Esophagus squamous epithelium (tissue), 4 donors: ENCODE measurements around the gene DAB2IP.

Experiments
- CTCF ChIP-seq, 6 experiments: fragments of 450-650 bp in 4 of 6; fragments of 200-600 bp in 2 of 6; sonication (generic) in 2 of 6; IDR thresholded peaks; one replicate each; pipeline ENCODE4 v1.5.1; 2016 to 2019; ENCODE audit warnings: antibody characterized with exemption in 6 of 6, mild to moderate bottlenecking in 4 of 6, moderate library complexity in 4 of 6
- POLR2A ChIP-seq, 4 donors: fragments of 450-650 bp; IDR thresholded peaks; one replicate each; pipeline ENCODE4 v1.6.1; 2017; ENCODE audit warnings: antibody characterized with exemption in 4 of 4, mild to moderate bottlenecking in 4 of 4, moderate library complexity in 3 of 4

- TF ChIP-seq CTCF (IDR thresholded peaks at IDR 0.05): no peak
- TF ChIP-seq POLR2A (IDR thresholded peaks at IDR 0.05): no peak
Measured at GRCh38 chr9:121691890-121692289, 40.5 kb downstream of the DAB2IP start.
